ENCODE data around the gene TMSB10.

- TF ChIP-seq EZH2 (IDR thresholded peaks at IDR 0.05; ENCODE audit: insufficient read depth, poor library complexity, severe bottlenecking) (no peak), EZH2phosphoT487 (IDR thresholded peaks at IDR 0.05; ENCODE audit: insufficient read depth, low read depth) (no peak)
Observed at GRCh38 chr2:84889332-84889731, 16.1 kb upstream of the TMSB10 start.
